ENCODE data around the gene PXDC1. TPM values are rescaled to one million over a fixed set of nuclear protein-coding genes. Genes with fewer than 3 reads are reported as not detected.

Gene PXDC1
- total RNA-seq, 1 donor from 2014 or later, result 48.3 TPM

DNA sequence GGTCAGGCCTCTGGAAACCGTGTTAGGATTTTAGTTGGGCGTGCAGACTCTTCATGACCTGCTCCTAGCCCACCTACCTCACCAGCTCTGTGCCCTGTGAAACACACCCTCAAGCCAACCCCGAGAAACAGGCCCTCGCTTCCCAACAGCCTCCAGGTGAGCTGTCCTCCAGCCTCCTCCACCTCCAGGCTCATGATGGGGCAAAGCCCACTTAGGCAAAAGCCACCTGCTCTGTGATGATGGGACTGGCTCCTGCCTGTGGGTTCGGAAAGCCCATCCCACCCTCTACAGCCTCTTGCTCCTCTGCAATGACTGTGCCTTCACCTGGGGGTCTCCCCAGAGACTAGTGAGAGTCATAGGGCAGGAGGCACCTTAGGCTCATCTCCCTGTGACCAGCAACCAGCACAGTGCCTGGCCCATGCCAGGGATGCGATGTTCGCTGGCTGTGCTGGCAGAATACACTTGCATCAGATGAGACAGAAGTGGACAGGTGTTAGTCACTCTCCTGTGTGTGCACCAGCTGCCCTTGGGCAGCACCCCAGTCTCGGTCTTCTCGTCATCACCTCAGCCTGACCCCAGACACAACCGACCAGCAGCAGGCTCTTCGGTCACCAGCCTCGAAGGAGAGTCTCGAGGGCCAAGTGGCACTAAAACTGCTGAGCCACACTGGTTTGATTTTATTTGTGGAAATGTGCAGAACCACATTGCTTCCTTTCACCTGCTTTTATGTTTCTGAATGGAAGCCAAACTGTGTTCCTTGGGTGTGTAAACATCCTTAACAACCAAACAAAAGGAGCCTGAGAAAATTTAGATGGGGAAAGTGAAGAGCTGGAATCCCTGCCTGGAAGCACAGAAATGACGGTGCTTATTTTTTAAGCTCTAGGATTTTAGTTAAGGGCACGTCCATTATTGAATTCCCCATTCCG is 10.7 kb downstream of the PXDC1 start:
- intact Hi-C loops (cut with DNase I), result loop anchor here (5.0 kb wide), 1 partner anchor 246 kb away; no protein-coding TSS in a partner anchor
- ATAC-seq, result no peak
- DNase-seq (ENCODE audit: low spot score), result no peak

DNA sequence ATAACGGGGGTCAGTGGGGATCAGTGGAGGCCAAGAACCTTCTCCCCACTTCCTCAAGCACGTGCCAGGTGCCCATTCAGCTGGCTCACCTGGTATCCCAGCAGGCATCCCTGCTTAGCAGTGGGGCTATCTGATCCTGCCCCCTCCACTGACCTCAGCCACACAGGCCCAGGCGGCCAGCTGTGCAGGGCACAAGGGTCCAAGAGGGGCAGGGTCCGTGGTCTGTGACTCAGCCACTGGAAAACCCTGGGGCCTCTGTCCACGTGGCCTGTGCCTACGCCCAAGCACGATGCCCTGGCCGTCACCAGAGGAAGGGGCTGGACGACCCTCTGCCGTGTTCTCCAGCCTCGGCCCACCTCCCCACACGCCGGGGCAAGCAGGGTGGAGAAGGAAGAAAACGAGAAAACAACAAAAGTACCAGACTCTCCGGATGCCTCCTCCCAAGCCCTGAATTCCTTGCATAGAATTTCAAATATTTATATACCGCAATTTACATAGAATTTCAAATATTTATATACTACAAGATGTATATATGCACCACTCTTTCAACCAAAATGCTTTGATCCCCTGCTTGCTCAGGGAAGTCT is 12.1 kb downstream of the PXDC1 start:
- ATAC-seq, result no peak
- no peak for DNase-seq (ENCODE audit: low spot score)
- intact Hi-C loops (cut with DNase I), result loop anchor here (10.0 kb wide), 1 partner anchor 615 kb away; no protein-coding TSS in a partner anchor

DNA sequence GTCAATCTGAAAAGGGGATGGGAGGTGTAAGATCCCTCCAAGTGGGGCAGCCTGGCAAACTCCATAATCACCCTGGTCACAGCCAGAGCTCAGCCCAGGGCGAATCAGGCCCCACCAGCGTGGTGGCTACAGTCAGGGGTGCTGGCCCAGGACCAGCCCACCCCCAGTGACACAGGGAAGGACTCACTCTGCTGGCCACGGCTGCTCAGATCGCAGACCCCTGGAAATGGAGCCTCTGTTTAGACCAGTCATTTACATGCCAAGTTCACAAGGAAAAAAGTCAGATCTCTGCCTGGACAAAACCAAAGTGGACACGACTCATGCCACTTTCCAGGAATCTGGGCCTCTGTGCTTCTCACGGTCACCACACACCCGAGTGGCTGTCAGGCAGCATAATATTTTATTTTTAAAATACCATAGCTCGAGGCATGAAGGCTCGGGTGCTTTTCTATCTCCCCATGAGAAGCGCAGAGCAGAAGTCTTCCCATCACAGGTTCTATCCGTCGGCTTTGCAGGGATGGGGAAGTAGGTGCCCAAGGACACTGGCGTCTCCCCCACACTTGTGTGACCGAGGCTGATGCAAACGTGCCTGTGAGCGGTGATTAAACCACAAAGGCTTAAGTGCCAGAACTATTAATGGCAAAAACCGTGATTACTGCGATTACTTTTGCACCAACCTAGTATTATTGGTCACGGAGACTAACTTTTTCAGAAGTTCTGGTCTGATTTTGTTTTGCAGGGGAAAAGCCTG is 13.0 kb downstream of the PXDC1 start:
- DNase-seq (ENCODE audit: low spot score) (no peak), ATAC-seq (no peak)
- intact Hi-C loops (cut with DNase I), result loop anchor here (10.0 kb wide), 1 partner anchor 614 kb away; no protein-coding TSS in a partner anchor

DNA sequence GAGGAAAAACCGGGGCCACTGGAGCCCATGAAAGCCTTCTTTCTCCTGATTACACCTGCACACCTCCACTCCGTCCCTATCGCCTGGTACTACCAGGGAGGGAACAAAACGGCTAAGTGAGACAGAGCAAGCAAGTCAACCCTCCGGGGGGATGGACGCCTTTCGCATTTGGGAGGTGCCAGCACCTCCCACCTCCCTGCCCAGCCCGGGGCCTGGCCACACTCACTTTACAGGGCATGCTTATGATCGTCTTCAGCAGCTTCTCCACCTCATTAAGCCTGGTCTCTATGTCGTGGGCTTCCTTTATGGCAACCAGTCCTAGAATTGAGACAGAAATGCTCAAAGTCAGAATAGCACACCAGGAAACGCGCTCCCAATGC is 13.7 kb downstream of the PXDC1 start:
- DNase-seq (ENCODE audit: low spot score), result no peak

DNA sequence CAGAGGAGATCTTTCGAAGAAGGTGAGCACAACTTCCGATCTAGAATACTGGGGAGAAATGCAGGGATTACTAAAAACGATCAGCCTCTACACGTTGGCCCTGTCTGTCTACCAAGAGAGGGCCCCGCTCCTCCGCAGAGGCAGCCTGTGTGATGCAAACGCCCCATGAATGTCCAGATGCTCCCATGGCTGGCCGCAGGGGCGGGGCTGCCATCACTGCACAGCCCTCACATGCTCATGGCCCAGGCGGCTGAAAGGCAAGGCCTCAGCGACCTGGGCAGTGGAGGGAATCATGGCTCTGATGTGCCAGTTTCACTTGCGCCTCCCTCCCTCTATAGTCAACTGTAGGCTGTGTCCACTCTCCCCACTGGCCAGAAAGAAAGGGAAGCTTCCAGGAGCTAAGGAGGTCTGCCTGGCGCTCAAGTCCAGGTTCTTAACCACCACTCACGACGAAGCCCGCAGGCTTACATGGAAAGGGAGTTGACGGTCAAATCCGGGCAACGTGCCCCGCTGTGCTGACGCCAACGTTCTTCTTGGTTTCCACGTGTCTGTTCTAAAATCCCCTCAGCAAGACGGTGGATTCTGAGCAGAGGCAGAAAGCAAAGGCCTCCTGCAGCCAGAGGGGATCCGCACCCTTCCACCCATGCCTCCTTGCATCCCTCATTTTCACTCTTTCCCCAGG is 14.2 kb downstream of the PXDC1 start:
- DNase-seq (ENCODE audit: low spot score) (peak; percentile 57), ATAC-seq (no peak)
- intact Hi-C loops (cut with DNase I), result loop anchor here (10.0 kb wide), 1 partner anchor 612 kb away; no protein-coding TSS in a partner anchor

More for the DNA sequence above, 13.7 kb downstream of the PXDC1 start:
- ATAC-seq, result no peak
- intact Hi-C loops (cut with DNase I), result loop anchor here (10.0 kb wide), 1 partner anchor 613 kb away; no protein-coding TSS in a partner anchor

DNA sequence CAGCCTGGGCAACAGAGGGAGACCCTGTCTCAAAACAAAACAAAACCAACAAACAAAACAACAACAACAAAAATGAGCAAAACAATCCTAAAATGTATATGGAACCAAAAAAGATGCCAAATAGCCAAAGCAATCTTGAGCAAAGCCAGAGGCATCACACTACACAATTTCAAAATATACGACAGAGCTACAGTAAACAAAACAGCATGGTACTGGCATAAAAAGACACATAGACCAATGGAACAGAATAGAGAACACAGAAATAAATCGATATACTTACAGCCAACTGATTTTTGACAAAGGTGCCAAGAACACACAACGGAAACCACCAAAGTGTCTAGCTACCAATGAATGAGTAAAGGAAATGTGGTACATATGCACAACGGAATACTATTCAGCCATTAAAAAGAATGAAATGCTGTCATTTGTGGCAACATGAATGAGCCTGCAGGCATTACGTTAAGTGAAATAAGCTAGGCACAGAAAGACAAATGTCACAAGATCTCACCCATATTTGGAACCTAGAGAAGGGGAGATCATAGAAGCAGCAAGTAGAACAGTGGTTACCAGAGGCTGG is 16.4 kb downstream of the PXDC1 start:
- DNase-seq (ENCODE audit: low spot score) (no peak), ATAC-seq (no peak)
- intact Hi-C loops (cut with DNase I), result loop anchor here (10.0 kb wide), 1 partner anchor 610 kb away; no protein-coding TSS in a partner anchor

DNA sequence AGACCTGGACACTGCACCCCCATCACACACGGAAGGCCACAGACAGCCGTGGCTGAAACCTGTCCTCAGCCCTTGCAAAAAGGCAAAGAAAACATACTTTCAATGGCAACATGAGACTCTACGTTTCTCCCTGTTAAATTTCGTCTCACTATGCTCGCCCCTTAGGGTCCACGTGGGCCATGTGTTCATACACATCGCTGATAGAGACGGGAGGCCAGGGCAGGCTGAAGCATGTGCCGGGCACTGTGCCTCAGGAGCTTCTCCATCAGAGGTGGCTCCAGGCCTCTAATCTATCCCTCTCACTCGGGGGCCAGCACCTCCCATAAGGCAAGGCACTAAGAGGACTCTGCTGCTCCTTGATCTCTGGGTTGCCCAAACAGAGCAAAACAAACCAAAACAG is 17.5 kb downstream of the PXDC1 start:
- no peak for DNase-seq (ENCODE audit: low spot score)
- intact Hi-C loops (cut with DNase I), result loop anchor here (10.0 kb wide), 1 partner anchor 609 kb away; no protein-coding TSS in a partner anchor
- ATAC-seq, result no peak

DNA sequence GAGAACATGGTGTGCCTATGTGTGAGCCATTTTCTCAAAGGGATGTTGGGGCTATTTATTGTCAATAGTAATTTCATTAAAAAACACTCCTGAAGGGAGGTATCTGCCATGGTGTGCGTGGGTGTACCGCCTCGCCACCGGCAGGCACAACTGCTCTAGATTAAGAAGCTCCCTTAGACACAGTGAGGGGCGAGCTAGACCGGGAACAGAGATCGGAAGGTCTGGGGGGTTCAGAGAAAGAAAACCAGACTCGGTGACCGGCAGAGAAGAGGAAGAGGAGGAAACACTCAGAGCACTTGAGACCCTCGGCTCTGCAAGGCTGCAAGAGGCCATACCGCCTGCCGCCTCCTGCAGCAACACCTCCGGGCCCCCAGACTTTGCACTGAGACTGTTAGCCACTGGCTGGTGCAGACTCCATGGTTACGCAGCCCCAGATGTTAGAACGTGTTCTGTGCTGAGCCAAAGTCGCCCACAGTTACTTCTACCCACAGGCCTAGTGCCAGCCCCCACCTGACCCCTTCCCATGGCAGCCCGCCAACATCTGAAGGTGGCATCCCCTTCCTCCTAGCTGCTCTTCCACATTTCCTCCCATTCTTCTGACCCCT is 18.1 kb downstream of the PXDC1 start:
- intact Hi-C loops (cut with DNase I), result loop anchor here (2.0 to 10.0 kb wide), 2 partner anchors 457 to 609 kb away; no protein-coding TSS in a partner anchor
- DNase-seq (ENCODE audit: low spot score), result no peak
- ATAC-seq, result no peak

DNA sequence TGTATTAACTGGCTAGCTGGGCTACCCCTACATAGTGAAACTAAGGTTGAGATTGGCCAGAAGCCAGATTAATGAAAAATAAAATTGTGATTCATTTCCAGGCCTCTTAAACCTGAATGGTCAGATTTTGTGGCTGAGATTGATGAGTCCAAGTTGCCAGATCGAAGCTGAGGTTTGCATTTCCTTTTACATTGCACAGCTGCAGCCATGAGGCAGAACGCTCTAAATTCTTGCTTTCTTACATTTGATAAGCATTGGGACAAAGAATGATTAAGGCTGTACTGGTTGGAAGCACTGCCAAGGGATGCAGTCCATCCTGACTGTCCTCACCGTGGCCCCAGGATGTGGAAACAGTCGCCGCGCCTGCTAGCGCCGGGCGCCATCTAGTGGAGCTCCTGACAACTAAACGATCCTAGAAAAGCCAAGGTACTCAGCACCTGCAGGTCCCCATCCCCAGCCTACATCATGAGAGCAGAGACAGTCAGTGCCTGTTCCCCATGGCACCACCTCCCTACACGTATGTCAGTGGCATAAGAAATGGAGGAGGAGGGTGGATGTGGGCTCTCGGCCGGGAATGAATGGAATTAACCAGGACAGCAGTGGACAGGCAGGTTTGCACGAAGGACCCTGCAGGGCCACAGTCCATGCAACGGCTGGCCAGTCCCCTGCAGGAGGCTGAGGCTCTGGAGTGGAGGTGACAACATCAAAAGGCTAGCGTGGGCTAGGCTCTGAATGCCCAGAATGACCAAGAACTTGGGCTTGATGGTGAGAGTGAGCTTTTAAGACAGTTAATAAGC is 19.0 kb downstream of the PXDC1 start:
- intact Hi-C loops (cut with DNase I), result loop anchor here (2.0 to 10.0 kb wide), 2 partner anchors 456 to 608 kb away; no protein-coding TSS in a partner anchor
- DNase-seq (ENCODE audit: low spot score), result peak; percentile 83
- ATAC-seq, result peak; percentile 85

DNA sequence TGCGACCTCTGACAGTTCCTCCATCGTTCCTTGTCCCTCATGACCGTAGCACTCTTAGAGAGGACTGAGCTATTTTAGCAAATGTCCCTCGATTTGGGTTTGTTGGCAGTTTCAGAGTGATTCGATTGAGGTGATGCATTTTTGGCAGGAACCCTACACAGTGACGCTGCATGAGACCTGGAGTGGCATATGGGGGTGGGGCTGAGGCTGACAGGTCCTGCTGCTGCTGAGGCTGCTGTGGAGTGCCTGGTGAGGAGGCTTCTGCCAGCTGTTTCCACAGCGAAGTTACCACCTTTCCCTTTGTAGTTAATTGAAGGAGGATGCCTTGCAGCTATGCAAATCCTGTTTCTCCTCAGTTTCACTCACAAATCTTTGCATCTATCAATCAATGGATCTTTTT is 19.8 kb downstream of the PXDC1 start:
- ATAC-seq (no peak), DNase-seq (ENCODE audit: low spot score) (no peak)
- intact Hi-C loops (cut with DNase I), result loop anchor here (2.0 to 10.0 kb wide), 2 partner anchors 455 to 607 kb away; no protein-coding TSS in a partner anchor

DNA sequence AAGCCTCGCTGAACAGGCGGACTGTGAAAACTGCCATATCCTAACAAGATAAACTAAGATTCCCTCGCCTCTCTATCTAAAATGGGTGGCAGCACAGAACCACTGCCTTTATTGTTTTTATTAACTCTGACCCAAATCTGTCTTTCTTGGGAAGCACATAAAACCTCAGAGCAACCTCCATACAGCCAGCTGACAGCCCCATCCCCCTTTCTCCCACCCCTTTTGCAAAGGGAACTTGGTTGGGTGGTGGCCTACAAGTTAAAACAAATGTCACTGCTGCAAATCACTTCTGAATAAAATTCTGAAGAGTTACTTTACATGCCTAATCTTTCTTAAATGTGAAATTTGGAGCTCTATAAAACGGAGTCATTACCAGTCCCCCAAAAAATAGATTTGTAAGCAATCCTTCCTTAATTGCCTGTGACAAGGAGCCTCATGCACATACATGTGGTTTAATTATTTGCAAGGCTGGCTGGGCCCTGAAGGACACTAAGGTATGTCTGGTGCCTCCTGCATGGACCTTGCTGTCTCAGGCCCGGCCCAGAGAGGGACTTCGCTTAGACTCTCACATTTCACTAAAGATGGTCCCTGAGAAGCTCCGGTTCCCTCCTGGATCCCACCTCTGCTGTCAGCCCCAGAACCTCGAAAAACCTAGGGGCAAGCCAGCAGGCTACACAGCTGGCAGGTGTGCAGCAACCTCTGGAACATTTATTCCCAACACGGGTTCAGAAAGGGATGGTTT is 21.7 kb downstream of the PXDC1 start:
- DNase-seq (ENCODE audit: low spot score), result no peak
- no peak for ATAC-seq
- intact Hi-C loops (cut with DNase I), result loop anchor here (10.0 kb wide), 1 partner anchor 605 kb away; no protein-coding TSS in a partner anchor

DNA sequence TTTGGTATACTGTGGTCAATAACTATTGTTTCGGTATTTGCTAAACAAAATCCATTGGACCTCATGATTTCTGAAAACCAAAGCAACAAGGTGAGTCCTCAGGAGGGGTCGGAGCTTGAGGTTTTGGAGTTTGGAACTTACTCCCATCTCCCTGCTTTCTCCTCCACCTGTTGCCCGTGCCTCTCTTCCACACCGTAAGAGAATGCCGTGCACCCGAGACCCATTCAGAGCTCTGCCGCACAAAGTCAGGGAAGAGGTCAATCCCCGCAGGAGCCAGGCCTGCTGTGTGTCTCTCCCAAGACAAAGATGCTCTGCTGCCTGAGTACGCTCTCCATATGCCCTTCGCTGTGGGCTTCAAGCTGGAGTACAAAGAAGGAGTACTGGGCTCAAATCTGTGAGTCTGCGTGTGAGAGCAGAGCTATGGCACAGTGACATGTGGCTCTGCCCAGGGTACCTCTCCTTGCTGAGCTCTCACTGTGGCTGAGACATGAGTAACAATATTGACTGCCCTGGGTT is 23.9 kb downstream of the PXDC1 start:
- ATAC-seq, result no peak
- no peak for DNase-seq (ENCODE audit: low spot score)
- intact Hi-C loops (cut with DNase I), result no loop called here

DNA sequence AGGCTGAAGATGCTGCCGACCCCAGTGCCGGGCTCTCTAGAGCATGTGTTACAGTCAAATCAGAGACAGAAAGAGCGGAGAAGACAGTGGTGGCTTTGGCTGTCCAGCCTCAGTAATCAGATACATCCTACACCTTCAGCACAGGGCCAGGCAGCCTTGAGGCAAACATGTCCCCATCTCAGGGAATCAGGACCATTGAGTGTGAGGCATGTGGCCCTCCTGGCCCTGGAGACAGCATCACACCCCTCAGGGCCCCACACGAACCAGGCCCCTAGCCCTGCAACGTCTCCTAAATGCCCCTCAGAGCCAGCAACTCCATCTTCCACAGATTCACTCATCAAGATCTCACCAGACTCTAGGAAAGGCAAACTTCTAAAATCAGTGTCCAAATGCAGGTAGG is 24.5 kb downstream of the PXDC1 start:
- ATAC-seq (no peak), DNase-seq (ENCODE audit: low spot score) (no peak)
- intact Hi-C loops (cut with DNase I), result no loop called here

DNA sequence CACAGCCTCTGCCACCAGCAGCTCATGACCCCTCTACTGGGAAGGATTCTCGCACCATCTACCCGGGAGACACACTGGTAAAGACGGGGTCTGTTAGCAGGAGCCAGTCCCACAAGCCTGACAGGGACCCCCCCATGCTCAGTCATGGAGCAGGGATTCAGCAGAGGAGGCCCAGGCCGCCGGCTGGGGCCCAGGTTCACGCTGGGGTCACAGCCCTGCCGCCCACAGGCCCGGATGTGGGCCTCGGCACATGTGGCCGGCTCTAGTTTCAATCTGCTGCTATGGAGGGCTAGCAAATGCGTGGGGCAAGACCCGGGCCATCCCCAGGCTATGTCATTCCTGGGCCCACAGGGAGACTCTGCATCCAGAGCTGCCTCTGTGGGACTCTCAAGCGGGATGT is 25.1 kb downstream of the PXDC1 start:
- ATAC-seq, result no peak
- intact Hi-C loops (cut with DNase I), result no loop called here
- DNase-seq (ENCODE audit: low spot score), result no peak

DNA sequence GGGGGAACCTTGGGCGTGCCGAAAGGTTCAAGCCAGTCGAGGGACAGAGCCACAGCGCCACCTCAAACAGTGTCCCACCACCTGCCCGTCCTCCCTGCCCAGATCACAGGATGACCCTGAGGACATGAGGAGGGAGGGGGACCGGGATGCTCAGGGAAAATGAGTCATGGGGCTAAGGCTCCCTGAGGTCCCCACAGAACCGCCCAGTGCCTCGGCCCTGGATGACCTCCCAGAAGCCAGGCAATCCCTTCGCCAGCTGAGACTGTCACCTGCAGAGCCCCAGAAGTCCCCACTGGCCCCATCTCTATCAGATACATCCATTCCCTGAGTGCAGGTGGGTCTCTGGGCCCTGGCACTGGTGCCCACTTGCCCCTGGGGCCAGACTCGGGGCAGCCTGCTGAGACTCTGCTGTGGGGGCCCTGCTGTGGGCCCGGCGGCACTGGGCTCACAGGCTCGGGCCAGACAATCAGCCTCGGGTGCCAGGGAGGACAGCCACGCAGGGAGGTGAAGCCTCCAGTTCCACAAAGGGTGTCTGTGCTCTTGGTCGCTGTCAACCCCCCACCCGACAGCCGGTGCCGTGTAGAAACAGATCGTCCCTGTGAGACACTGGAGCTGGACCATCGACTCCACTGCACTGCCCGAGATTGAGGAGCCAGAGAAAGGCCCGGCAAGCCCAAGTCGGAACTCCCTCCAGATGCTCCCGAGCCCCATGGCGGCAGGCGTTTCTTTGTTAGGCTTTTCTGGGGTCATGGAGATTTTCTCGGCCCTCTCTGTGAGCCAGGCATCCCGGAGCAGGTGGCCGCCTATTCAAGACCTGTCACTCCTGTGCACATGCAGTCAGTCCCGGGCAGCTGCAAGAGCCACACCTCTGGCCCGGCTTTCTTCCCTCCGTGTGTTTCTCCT is 26.1 kb downstream of the PXDC1 start:
- DNase-seq (ENCODE audit: low spot score) (no peak), ATAC-seq (peak; percentile 14)
- intact Hi-C loops (cut with DNase I), result no loop called here
